Measurements from ENCODE around the gene NEK1. TPM values are rescaled to one million over a fixed set of nuclear protein-coding genes. Genes with fewer than 3 reads are reported as not detected.
"Not testable (repeated sequence)": the region's sequence is repeated elsewhere in the genome, so short reads cannot be mapped to it uniquely, and the experiment has no call there.

The NEK1 gene
- total RNA-seq, 1 donor from 2014 or later: 13.0 TPM

GRCh38 chr4:169567916-169568315, 44.5 kb downstream of the NEK1 start:
- peaks cover 9% of the 10 kb centered on the region for H3K36me3 Mint-ChIP-seq (ENCODE audit: low read depth)

GRCh38 chr4:169566021-169566818, 46.2 kb downstream of the NEK1 start:
- H3K4me1 Mint-ChIP-seq: peaks cover 3% of the 10 kb centered on the region
- H3K27ac Mint-ChIP-seq (ENCODE audit: unreplicated experiment): peak overlapping the region; percentile 1
- H3K4me3 Mint-ChIP-seq: no peak overlapping the region

More at GRCh38 chr4:169567916-169568315, 44.5 kb downstream of the NEK1 start:
- Mint-ChIP-seq H3K4me3 (no peak overlapping the region), H3K27ac (ENCODE audit: unreplicated experiment) (no peak overlapping the region), H3K9me3 (peaks cover 4% of the 10 kb centered on the region), H3K27me3 (ENCODE audit: low read depth) (no peaks in the 10 kb centered on the region), H3K4me1 (peaks cover 3% of the 10 kb centered on the region)
- DNase-seq (ENCODE audit: low read depth, low spot score): no peak
- TF ChIP-seq CTCF (conservative IDR thresholded peaks at IDR 0.05): no peak

GRCh38 chr4:169565606-169566005, 46.8 kb downstream of the NEK1 start:
- Mint-ChIP-seq H3K4me1 (peaks cover 3% of the 10 kb centered on the region), H3K36me3 (ENCODE audit: low read depth) (peaks cover 2% of the 10 kb centered on the region), H3K27me3 (ENCODE audit: low read depth) (no peaks in the 10 kb centered on the region), H3K9me3 (no peaks in the 10 kb centered on the region), H3K27ac (ENCODE audit: unreplicated experiment) (no peak overlapping the region), H3K4me3 (no peak overlapping the region)
- DNase-seq (ENCODE audit: low read depth, low spot score): no peak
- TF ChIP-seq CTCF (conservative IDR thresholded peaks at IDR 0.05): no peak

More at GRCh38 chr4:169566021-169566818, 46.2 kb downstream of the NEK1 start:
- TF ChIP-seq CTCF (conservative IDR thresholded peaks at IDR 0.05): peak; percentile 83
- Mint-ChIP-seq H3K27me3 (ENCODE audit: low read depth) (no peaks in the 10 kb centered on the region), H3K9me3 (peaks cover 1% of the 10 kb centered on the region), H3K36me3 (ENCODE audit: low read depth) (peaks cover 4% of the 10 kb centered on the region)
- DNase-seq (ENCODE audit: low read depth, low spot score): peak; percentile 27

GRCh38 chr4:169557061-169557636, 55.2 kb downstream of the NEK1 start:
- Mint-ChIP-seq H3K4me1 (no peaks in the 10 kb centered on the region), H3K27me3 (ENCODE audit: low read depth) (no peaks in the 10 kb centered on the region), H3K9me3 (peaks cover 8% of the 10 kb centered on the region), H3K36me3 (ENCODE audit: low read depth) (peaks cover 22% of the 10 kb centered on the region), H3K4me3 (no peak overlapping the region), H3K27ac (ENCODE audit: unreplicated experiment) (no peak overlapping the region)
- no peak for TF ChIP-seq CTCF (conservative IDR thresholded peaks at IDR 0.05)
- no peak for DNase-seq (ENCODE audit: low read depth, low spot score)

GRCh38 chr4:169546548-169546947, 65.8 kb downstream of the NEK1 start:
- DNase-seq (ENCODE audit: low read depth, low spot score); H3K27ac Mint-ChIP-seq (ENCODE audit: unreplicated experiment); H3K4me1 Mint-ChIP-seq; H3K27me3 Mint-ChIP-seq (ENCODE audit: low read depth); H3K4me3 Mint-ChIP-seq: not testable (repeated sequence)
- H3K9me3 Mint-ChIP-seq: peaks cover 28% of the 10 kb centered on the region
- H3K36me3 Mint-ChIP-seq (ENCODE audit: low read depth): peaks cover 62% of the 10 kb centered on the region

GRCh38 chr4:169540774-169541173, 71.6 kb downstream of the NEK1 start:
- TF ChIP-seq CTCF (conservative IDR thresholded peaks at IDR 0.05): no peak
- Mint-ChIP-seq H3K36me3 (ENCODE audit: low read depth) (peaks cover 30% of the 10 kb centered on the region), H3K27ac (ENCODE audit: unreplicated experiment) (no peak overlapping the region), H3K4me3 (no peak overlapping the region), H3K27me3 (ENCODE audit: low read depth) (no peaks in the 10 kb centered on the region), H3K4me1 (no peaks in the 10 kb centered on the region), H3K9me3 (peaks cover 14% of the 10 kb centered on the region)
- DNase-seq (ENCODE audit: low read depth, low spot score): no peak
